ENCODE measurements around the gene TMEM181.
A peak's percentile ranks its signal among the peaks of the same experiment; 100 is the strongest.
"Not testable (repeated sequence)": the region's sequence is repeated elsewhere in the genome, so short reads cannot be mapped to it uniquely, and the experiment has no call there.

TMEM181 gene

GRCh38 chr6:158643836-158644230 lies 83.9 kb downstream of the TMEM181 start:
- no peak for DNase-seq

DNA sequence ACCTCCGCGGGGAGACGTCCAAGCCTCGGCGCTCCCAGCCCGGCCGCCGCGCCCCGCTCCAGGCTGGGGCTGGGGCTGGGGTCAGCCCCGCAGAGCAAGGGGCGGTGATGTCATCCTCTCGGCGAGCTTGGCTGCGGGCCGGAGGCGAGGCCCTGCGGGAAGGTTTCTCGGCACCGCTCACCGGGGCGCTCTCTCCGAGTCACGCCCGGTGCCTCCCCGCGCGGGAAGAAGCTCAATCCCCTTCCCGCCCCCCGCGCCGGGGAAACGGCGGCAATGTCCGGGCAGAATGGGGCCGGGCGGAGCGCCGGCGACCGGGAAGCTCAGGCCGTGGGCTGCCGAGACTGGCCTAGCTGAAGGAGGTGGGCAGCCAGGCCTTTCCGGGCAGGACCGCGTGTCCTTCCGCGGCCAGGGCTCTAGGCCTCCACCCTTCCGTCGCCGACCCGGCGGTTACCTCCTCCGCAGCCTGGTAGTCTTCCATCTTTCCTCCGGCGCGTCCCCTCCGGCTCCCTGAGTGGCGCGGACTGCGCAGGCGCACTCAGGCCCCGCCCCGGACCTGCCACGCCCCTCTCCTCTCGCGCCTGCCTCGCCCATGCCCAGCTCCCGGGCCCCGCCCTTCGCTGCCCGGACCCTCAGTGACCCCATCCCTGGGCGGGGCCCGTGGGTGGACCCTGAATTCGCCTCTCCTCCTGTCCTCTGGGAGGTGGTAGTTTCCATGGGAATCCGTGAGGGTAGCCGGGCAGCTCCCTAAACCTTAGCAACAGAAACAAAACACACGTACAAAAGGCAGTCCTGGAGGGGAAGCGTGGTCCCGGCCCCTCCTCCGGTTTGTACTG lies 84.6 kb downstream of the TMEM181 start, which contains the start of gene DYNLT1:
Gene DYNLT1, minus strand, starts transcription at position 513 of the 833 bp plus-strand sequence. Its CDS starts 35 bp downstream, at position 478.
- peak; percentile 92 for DNase-seq

GRCh38 chr6:158645064-158646022 lies 85.5 kb downstream of the TMEM181 start:
- no peak for DNase-seq

DNA sequence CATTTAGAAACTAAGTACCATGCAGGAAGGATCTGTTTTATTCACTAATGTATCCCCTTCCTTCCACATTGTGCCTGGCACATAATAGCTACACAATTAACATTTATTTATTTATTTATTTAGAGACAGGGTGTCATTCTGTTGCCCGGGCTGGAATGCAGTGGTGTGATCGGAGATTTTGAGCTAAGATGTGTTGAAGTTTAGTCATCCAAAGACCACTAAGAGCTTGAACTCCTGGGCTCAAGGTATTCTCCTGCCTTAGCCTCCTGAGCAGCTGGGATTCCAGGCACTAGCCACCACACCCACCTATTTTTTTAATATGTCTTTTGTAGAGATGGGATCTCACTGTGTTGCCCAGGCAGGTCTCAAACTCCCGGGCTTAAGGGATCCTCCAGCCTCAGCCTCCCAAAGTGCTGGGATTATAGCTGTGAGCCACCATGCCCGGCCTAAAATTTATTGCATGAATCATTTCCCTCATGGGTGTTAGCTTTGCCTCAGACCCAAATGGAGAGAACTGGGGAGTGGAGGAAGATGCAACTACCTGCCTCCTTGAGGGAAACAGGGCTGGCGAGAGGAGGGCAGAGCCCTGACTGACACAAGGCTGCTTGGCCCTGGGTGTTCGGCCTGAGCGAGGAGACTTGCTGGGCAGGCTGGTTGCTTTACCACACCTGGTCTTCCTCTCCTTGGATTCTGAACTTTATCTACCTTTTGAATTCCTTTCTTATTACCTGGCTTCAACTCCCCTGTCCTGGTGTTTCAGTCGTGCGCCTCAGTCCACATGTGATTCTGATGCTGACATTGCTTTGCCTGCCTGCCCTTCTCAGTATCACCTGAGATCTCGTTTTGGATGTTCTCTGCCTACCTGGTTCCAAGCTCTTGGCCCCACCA lies 86.4 kb downstream of the TMEM181 start:
- no peak for DNase-seq

- DNase-seq, result no peak
Observed at GRCh38 chr6:158647501-158647900, 87.6 kb downstream of the TMEM181 start.

DNA sequence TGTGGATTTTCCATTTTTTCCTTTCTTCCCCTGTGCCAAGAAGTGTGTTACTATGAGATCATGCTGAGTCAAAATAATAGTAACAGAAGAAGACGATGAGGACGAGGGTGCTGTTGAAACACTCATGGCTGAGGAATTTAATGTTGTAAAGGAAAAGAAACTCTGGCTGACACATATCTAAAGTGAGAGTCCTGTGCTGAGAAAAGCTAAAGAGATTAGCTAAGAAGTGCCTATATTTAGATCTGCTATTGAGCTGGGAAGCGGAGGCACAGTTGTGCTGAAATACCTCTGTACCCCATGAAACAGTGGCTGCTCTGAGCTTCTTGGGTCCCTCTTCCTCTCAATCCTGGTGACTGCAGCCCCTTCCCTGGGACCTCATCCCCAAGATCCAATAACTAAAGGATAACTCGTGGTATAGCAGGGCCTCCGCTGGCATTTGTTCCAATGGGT lies 88.8 kb downstream of the TMEM181 start:
- no peak for DNase-seq

GRCh38 chr6:158649289-158650143 lies 89.6 kb downstream of the TMEM181 start, which contains the start of gene SYTL3:
Gene SYTL3 (plus strand): TSS chr6:158650054. CDS start chr6:158663269, 13,215 bp downstream.
- DNase-seq, result no peak

GRCh38 chr6:158651981-158652737 lies 92.3 kb downstream of the TMEM181 start:
- not testable (repeated sequence) for DNase-seq

GRCh38 chr6:158653577-158654354 lies 93.9 kb downstream of the TMEM181 start:
- DNase-seq, result no peak

DNA sequence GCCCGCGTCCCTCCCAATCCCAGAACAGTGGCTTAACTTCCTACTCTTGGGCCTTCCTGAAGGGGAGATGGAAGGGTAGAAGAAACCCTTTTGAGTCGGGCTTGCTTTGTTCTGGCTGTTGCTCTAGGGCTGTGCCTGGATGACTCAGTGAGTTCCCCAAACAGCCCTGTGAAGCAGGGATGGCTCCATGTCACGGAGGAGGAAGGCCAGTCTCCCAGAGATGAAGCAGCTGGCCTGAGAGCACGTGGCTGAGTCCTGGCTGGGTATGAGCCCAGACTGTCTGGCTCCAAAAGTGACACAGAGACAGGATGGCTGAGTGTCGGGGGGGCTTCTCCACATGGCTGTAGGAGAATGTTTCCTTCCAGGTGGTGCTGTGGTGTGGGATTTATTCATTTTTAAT lies 94.6 kb downstream of the TMEM181 start:
- DNase-seq, result peak; percentile 45

- DNase-seq, result no peak
Observed at GRCh38 chr6:158654960-158655489, 95.1 kb downstream of the TMEM181 start.

- peak; percentile 58 for DNase-seq
Observed at GRCh38 chr6:158655569-158656450, 95.9 kb downstream of the TMEM181 start.

DNA sequence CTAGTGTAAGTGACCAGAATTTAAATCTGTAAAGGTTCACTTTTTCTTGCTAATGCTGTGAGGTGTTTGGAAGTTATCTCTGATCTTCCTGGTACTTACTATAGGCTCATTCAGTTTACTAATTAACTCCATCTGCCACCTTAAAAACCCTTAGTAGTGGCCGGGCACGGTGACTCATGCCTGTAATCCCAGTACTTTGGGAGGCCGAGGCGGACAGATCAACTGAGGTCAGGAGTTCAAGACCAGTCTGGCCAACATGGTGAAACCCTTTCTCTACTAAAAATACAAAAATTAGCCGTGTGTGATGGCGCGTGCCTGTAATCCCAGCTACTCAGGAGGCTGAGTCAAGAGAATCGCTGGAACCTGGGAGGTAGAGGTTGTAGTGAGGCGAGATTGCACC lies 97.1 kb downstream of the TMEM181 start:
- not testable (repeated sequence) for DNase-seq

- peak; percentile 21 for DNase-seq
Observed at GRCh38 chr6:158660333-158660754, 100.5 kb downstream of the TMEM181 start.

DNA sequence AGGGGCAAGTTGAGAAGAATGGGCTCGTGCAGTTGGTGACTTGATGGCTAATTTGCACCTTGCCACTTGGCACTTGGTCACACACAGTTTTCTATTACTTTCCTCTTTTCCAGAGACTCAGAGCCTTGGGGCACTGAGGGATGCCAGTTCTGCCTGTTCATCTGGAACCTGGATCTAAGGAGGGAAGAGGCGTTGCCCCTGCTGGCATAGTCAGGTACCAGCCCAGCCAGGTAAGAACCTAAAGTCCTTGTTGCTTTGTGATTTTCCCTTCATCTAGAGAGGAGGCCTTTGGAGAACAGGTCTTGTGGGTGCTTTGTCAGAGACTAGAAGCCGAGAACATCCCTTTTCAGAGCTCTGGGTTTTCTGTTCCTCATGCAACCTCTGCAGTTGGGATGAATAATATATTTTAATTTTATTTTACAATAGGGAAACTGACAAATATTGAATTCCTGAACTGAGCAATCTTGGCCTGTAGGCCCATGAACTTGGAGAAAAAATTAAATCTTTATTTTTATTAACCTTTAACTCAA lies 101.3 kb downstream of the TMEM181 start:
- DNase-seq, result no peak

DNA sequence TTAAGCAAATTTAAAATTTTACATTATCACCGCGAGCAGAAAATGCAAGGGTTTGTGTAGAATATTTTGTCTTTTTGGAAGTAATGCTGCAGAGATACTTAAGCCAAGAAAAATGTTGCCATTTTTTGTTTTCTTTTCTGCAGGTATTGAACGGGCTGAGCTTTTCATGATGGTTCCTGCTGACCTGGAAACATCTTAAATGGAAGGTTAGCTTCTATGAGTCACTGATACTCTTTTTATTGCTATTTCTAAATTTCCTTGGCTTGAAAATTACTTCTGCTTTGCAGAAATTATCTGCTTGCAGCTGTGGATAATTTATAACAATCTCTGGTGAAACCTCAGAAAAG lies 102.7 kb downstream of the TMEM181 start:
- DNase-seq, result no peak

DNA sequence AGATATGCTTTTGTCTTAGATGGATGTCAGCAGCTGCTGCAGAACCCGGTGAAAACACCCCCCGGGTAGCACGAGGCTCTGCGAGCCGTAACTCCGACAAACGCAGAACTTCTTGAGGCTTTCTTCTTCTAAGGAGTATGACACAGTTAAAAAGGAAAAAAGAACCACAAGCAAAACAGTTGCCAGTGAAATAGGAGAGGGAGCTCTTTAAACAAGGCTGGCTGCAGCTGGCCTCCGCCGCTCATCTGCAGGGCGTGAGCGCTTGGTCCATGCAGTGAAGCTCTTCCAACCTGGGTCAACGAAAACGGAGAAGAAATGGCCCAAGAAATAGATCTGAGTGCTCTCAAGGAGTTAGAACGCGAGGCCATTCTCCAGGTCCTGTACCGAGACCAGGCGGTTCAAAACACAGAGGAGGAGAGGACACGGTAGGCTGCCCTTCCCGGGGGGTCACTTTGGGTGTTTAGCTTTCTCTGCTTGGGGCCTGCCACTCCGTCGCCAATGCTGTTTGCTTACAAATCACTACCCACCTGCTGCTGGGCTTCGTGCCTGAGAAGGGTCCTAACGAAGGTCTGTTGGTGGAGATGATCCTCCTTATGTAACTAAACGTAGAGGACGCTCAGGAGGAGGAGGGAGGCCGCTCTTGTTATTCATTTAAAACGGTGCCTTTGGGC lies 103.2 kb downstream of the TMEM181 start:
- peak; percentile 80 for DNase-seq
